ENCODE data around the gene FANCF.

The FANCF gene

GRCh38 chr11:22624742-22625447 lies 728 bp downstream of the FANCF start:
- DNase-seq, result peak; percentile 85

DNA sequence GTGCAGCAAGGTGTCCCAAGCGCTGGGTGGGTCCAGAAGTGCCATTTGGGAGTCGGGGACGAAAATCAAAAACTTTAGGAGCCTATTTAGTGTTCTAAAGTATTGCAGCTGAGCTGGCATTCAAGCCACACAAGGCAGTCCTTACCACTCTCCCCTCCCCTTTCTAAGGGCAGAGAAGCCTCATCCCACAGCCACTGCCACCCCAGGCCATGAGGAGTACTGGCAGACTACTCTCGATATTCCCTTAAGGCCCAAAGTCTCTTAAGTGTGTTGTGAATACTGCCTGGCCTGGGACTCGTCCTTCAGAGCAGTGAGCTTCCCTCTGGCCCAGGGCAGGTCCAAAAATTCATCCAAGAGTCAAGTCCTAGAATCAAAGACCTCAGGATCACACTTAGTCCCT lies 7.8 kb downstream of the FANCF start:
- no peak for DNase-seq

DNA sequence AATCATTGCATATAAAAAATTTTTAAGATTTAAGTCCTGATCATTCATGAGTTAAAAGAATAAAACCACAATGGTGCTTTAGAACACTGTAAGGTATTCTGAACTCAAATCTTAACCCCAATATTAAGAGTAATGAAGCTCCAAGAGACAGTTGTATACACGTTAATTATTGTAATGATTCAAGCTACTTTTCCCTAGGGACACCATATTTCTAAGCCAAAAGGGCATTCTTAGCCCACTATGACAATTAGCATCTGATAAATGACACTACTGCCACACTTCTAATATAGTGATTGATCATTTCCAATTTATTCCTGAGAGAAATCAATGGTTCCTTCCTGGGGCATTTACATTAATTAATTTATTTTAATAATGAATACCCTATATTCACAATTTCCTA lies 21.7 kb downstream of the FANCF start:
- DNase-seq, result no peak

- DNase-seq, result no peak
Measured at GRCh38 chr11:22602504-22602903, 23.1 kb downstream of the FANCF start.

DNA sequence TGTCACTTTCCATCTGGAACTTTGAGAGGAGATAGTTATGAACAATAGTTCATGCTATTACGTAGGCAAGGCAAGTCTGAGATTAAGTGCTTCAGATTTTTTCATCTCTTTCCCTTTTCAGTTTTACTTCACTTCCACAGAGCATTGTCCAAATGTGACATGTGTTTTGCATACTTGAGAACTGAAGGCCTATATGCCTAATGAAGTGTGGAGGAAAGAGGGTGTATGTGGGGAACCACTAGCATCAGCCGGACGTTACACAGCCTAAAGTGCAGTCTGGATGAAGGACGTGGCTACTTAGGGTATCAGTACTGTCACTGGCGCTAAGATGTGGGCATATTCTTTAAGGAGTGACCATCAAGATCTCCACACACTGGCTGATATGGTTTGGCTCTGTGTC lies 26.2 kb downstream of the FANCF start:
- DNase-seq, result no peak

- no peak for DNase-seq
Measured at GRCh38 chr11:22597062-22597461, 28.6 kb downstream of the FANCF start.

GRCh38 chr11:22584976-22585375 lies 40.6 kb downstream of the FANCF start:
- no peak for DNase-seq

- DNase-seq, result no peak
Measured at GRCh38 chr11:22583963-22584492, 41.6 kb downstream of the FANCF start.

- DNase-seq, result no peak
Measured at GRCh38 chr11:22582151-22582410, 43.5 kb downstream of the FANCF start.

GRCh38 chr11:22581354-22582150 lies 44.1 kb downstream of the FANCF start:
- no peak for DNase-seq

- DNase-seq, result no peak
Measured at GRCh38 chr11:22577854-22578253, 47.8 kb downstream of the FANCF start.
